K562 (cell line): ENCODE measurements around the gene NPTXR. TPM values are rescaled to one million over a fixed set of nuclear protein-coding genes. Genes with fewer than 3 reads are reported as not detected.

ENCODE experiments used
- CGGBP1 ChIP-seq: fragments of 250-450 bp; sonication (Bioruptor Pico); IDR thresholded peaks from 2 replicates; pipeline ENCODE4 v1.9.0; 2021; ENCODE audit warnings: mild to moderate bottlenecking
- CREB1 ChIP-seq, 2 experiments: sonication (generic) in 1 of 2; formaldehyde crosslinking in 1 of 2; IDR thresholded peaks; 2 replicates each; pipeline versions ENCODE4 v1.6.1 to v1.8.0; 2012 to 2022; ENCODE audit warnings: inconsistent platforms in 1 of 2, mild to moderate bottlenecking in 1 of 2, missing genetic modification reagents in 1 of 2, moderate library complexity in 1 of 2
- MAFG ChIP-seq: fragments of 450-650 bp; conservative IDR thresholded peaks from 2 replicates; pipeline ENCODE4 v1.6.1; 2016; ENCODE audit warnings: missing genetic modification characterization, missing compliant biosample characterization
- RBM15 ChIP-seq: fragments of 200-400 bp; formaldehyde crosslinking; IDR thresholded peaks from 2 replicates; pipeline ENCODE4 v1.6.1; 2018; ENCODE audit warnings: mild to moderate bottlenecking, low read length, moderate library complexity; ENCODE audit not compliant: insufficient read depth
- SAP30 ChIP-seq: fragments of 200-600 bp; sonication (generic); IDR thresholded peaks from 2 replicates; pipeline ENCODE4 v1.6.1; 2012; ENCODE audit warnings: borderline replicate concordance, low read depth, mild to moderate bottlenecking, moderate library complexity, low read length, control low read depth, inconsistent platforms; ENCODE audit not compliant: insufficient read depth, poor library complexity, severe bottlenecking
- TAL1 ChIP-seq: fragments of 450-650 bp; IDR thresholded peaks from 2 replicates; pipeline ENCODE4 v1.6.1; 2016; ENCODE audit warnings: mild to moderate bottlenecking
- YBX1 ChIP-seq: fragments of 450-650 bp; IDR thresholded peaks from 2 replicates; pipeline ENCODE4 v1.7.1; 2016; ENCODE audit warnings: mild to moderate bottlenecking
- ZC3H4 ChIP-seq: sonication (generic); formaldehyde crosslinking; IDR thresholded peaks from 2 replicates; pipeline ENCODE4 v1.9.0; 2021; ENCODE audit warnings: missing genetic modification reagents, borderline replicate concordance
- ZFP91 ChIP-seq: sonication (generic); formaldehyde crosslinking; IDR thresholded peaks from 2 replicates; pipeline ENCODE4 v1.8.0; 2022; ENCODE audit warnings: mild to moderate bottlenecking, missing genetic modification reagents
- ZNF184 ChIP-seq: sonication (generic); formaldehyde crosslinking; IDR thresholded peaks from 2 replicates; pipeline ENCODE4 v1.5.0; 2020; ENCODE audit warnings: missing genetic modification reagents
- ZNF586 ChIP-seq: fragments of 450-650 bp; formaldehyde crosslinking; conservative IDR thresholded peaks from 2 replicates; pipeline ENCODE4 v1.4.0; 2020; ENCODE audit warnings: mild to moderate bottlenecking, moderate library complexity
- ZNF668 ChIP-seq: fragments of 250-450 bp; sonication (Bioruptor Pico); IDR thresholded peaks from 2 replicates; pipeline ENCODE4 v1.8.0; 2022; ENCODE audit warnings: mild to moderate bottlenecking, inconsistent platforms
- polyA plus RNA-seq, 8 experiments: library from polyadenylated mRNA; depleted of rRNA in 4 of 8; stranded (reverse) in 5 of 8; unstranded in 3 of 8; fragments of >200 nt; fragmentation: Nextera tagmentation in 2 of 8; fragmentation: Illumina TruSeq in 1 of 8; extraction: Ambion mirVana in 2 of 8; extraction: Trizol in 1 of 8; gene quantifications; 2 replicates each; pipeline versions ENCODE4 v1.2.1 to v1.2.3, GENCODE V29; 2011 to 2014; ENCODE audit warnings: inconsistent platforms in 1 of 8, missing spikeins in 1 of 8
- total RNA-seq, 7 experiments: library from RNA; depleted of rRNA in 6 of 7; stranded (reverse); fragments of >200 nt in 6 of 7; fragmentation: Illumina TruSeq in 2 of 7; extraction: Trizol in 2 of 7; gene quantifications; 2 replicates each; pipeline versions ENCODE4 v1.2.1 to v1.2.3, GENCODE V29; 2011 to 2021; ENCODE audit warnings: low replicate concordance in 1 of 7

NPTXR gene
- total and polyA plus RNA-seq, 9 of the 15 experiments (the other 6 are each of a cell fraction or from before 2014, with no cell fraction given) = 0.01 to 3.1 (median 1.1) TPM

GRCh38 chr22:38849811-38850210 lies 6.0 kb upstream of the NPTXR start (continued):
- no peak for TF ChIP-seq ZNF668 (CRISPR knock-in tag)
- TF ChIP-seq MAFG (tag) = no peak
- no peak for TF ChIP-seq YBX1
- TF ChIP-seq CGGBP1 (CRISPR knock-in tag) = no peak
- no peak for TF ChIP-seq ZNF184
- no peak for TF ChIP-seq CREB1 (IDR thresholded peaks at IDR 0.05)
- no peak for TF ChIP-seq CREB1 (CRISPR knock-in tag; IDR thresholded peaks at IDR 0.05)
- TF ChIP-seq ZC3H4 (CRISPR knock-in tag) = no peak
- TF ChIP-seq TAL1 = no peak
- TF ChIP-seq ZFP91 (CRISPR knock-in tag) = no peak
- TF ChIP-seq RBM15 = no peak
- no peak for TF ChIP-seq ZNF586 (CRISPR knock-in tag)
- no peak for TF ChIP-seq SAP30
